Daoy (cell line): ENCODE measurements around the gene FPGT. TPM values are rescaled to one million over a fixed set of nuclear protein-coding genes. Genes with fewer than 3 reads are reported as not detected.

Experiments used
- total RNA-seq: library from RNA; depleted of rRNA; stranded (reverse); fragments of >200 nt; shearing (Covaris generic); gene quantifications from 2 replicates; pipeline ENCODE4 v1.2.3, GENCODE V29; 2014; rRNA removed

FPGT gene
- total RNA-seq, 1 experiment from 2014 or later = 12.3 TPM

Other genes with a start within 250 kb of the FPGT start
- gene LRRIQ3, start 66 bp upstream of the FPGT start, total RNA-seq = 0.69 and 1.3 TPM in 2 replicates
- 0.36 TPM in 1 of 2 replicates, not detected in the other for gene TNNI3K, start 37.1 kb downstream of the FPGT start, total RNA-seq